Epithelial cell of esophagus (primary cell): ENCODE data around the gene HRH1.
A peak's percentile ranks its signal among the peaks of the same experiment; 100 is the strongest.
"Not testable (repeated sequence)": the region's sequence is repeated elsewhere in the genome, so short reads cannot be mapped to it uniquely, and the experiment has no call there.

ENCODE experiments used
- DNase-seq: peaks from one replicate; pipeline ENCODE4 v3.0.0; 2010; ENCODE audit warnings: low read depth
- H3K4me3 ChIP-seq: 2 replicates; pipeline ENCODE4 v1.5.1; 2011; ENCODE audit warnings: mild to moderate bottlenecking, low read length, control low read depth
- CTCF ChIP-seq: IDR thresholded peaks from 2 replicates; pipeline ENCODE4 v1.5.1; 2011; ENCODE audit warnings: low read depth, mild to moderate bottlenecking, low read length, control low read depth, inconsistent platforms; ENCODE audit not compliant: insufficient read depth; ENCODE audit errors: missing control alignments

Gene HRH1

GRCh38 chr3:11120091-11120805 is 34.0 kb upstream of the HRH1 start:
- TF ChIP-seq CTCF = no peak
- H3K4me3 ChIP-seq = no peak overlapping the region
- DNase-seq = peak; percentile 22

GRCh38 chr3:11126653-11127052 is 27.6 kb upstream of the HRH1 start:
- TF ChIP-seq CTCF = no peak
- DNase-seq = no peak
- no peak overlapping the region for H3K4me3 ChIP-seq

GRCh38 chr3:11128682-11129632 is 25.3 kb upstream of the HRH1 start:
- no peak for TF ChIP-seq CTCF

GRCh38 chr3:11130385-11130784 is 23.9 kb upstream of the HRH1 start:
- DNase-seq = no peak
- no peak overlapping the region for H3K4me3 ChIP-seq
- TF ChIP-seq CTCF = no peak

More at GRCh38 chr3:11128682-11129632, 25.3 kb upstream of the HRH1 start:
- DNase-seq = peak; percentile 59
- H3K4me3 ChIP-seq = no peak overlapping the region

GRCh38 chr3:11131371-11131770 is 22.9 kb upstream of the HRH1 start:
- no peak for DNase-seq
- TF ChIP-seq CTCF = no peak
- no peak overlapping the region for H3K4me3 ChIP-seq

GRCh38 chr3:11131886-11132285 is 22.4 kb upstream of the HRH1 start:
- DNase-seq, H3K4me3 ChIP-seq: not testable (repeated sequence)

GRCh38 chr3:11132861-11133260 is 21.4 kb upstream of the HRH1 start:
- DNase-seq = no peak
- H3K4me3 ChIP-seq = no peak overlapping the region
- no peak for TF ChIP-seq CTCF
